Vagina (tissue), 2 donors: ENCODE results near the gene ISX.

Experiments used
- POLR2A ChIP-seq, 2 donors: fragments of 450-650 bp; IDR thresholded peaks; one replicate each; pipeline ENCODE4 v1.6.1; 2017; ENCODE audit warnings: antibody characterized with exemption in 2 of 2, mild to moderate bottlenecking in 2 of 2, moderate library complexity in 2 of 2
- TF ChIP-seq, protein P1 (sequence below), 3 experiments: fragments of 450-650 bp in 2 of 3; fragments of 200-600 bp in 1 of 3; sonication (generic) in 1 of 3; IDR thresholded peaks; one replicate each; pipeline ENCODE4 v1.5.1; 2017 to 2019; ENCODE audit warnings: antibody characterized with exemption in 3 of 3, mild to moderate bottlenecking in 2 of 3, moderate library complexity in 2 of 3

DNA sequence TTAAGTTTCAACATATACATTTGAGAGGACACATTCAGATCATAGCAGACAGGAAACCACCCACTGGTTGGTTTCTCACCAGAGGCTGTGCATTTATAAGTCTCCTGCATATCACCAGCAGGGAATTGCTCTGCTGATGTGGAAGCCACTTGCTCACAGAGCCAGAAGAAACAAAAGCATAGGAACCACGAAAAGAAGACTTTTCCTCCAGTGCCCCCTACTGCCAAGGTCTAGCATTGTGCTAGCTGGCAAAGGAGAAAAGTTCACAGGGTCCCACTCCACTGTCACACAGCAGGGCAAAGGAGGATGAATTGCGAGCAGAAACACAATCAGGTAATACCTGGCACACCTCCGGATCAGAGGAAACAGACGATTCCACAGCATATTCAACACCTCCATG, 28.9 kb upstream of the ISX start:
- TF ChIP-seq, protein P1, sequence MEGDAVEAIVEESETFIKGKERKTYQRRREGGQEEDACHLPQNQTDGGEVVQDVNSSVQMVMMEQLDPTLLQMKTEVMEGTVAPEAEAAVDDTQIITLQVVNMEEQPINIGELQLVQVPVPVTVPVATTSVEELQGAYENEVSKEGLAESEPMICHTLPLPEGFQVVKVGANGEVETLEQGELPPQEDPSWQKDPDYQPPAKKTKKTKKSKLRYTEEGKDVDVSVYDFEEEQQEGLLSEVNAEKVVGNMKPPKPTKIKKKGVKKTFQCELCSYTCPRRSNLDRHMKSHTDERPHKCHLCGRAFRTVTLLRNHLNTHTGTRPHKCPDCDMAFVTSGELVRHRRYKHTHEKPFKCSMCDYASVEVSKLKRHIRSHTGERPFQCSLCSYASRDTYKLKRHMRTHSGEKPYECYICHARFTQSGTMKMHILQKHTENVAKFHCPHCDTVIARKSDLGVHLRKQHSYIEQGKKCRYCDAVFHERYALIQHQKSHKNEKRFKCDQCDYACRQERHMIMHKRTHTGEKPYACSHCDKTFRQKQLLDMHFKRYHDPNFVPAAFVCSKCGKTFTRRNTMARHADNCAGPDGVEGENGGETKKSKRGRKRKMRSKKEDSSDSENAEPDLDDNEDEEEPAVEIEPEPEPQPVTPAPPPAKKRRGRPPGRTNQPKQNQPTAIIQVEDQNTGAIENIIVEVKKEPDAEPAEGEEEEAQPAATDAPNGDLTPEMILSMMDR (IDR thresholded peaks at IDR 0.05) = no peak
- no peak for TF ChIP-seq POLR2A (IDR thresholded peaks at IDR 0.05)
